Esophagus muscularis mucosa (tissue), 4 donors: ENCODE data around the gene GOSR1. TPM values are rescaled to one million over a fixed set of nuclear protein-coding genes. Genes with fewer than 3 reads are reported as not detected.
A peak's percentile ranks its signal among the peaks of the same experiment; 100 is the strongest.
"Not testable (repeated sequence)": the region's sequence is repeated elsewhere in the genome, so short reads cannot be mapped to it uniquely, and the experiment has no call there.

ENCODE experiments used
- DNase-seq: peaks from one replicate; pipeline ENCODE4 v3.0.0-alpha.2; 2017; ENCODE audit errors: extremely low spot score
- H3K27ac ChIP-seq, 4 donors: fragments of 200-600 bp; sonication (generic); replicated peaks in 1 of 4; 1 replicate in 3 of 4; 2 replicates in 1 of 4; pipeline ENCODE4 v1.5.1; 2016 to 2019; ENCODE audit warnings: mild to moderate bottlenecking in 1 of 4
- H3K27me3 ChIP-seq, 4 donors: fragments of 200-600 bp; sonication (generic); one replicate each; pipeline versions ENCODE4 v1.5.1 to v1.6.0; 2016 to 2019
- H3K36me3 ChIP-seq, 4 donors: fragments of 200-600 bp; sonication (generic); one replicate each; pipeline ENCODE4 v1.5.1; 2016 to 2019
- H3K4me1 ChIP-seq, 4 donors: fragments of 200-600 bp; sonication (generic); one replicate each; pipeline ENCODE4 v1.5.1; 2016 to 2019
- H3K4me3 ChIP-seq, 4 donors: fragments of 200-600 bp; sonication (generic); 1 replicate in 2 of 4; 2 replicates in 2 of 4; pipeline ENCODE4 v1.5.1; 2016 to 2019; ENCODE audit warnings: mild to moderate bottlenecking in 4 of 4, moderate library complexity in 1 of 4
- H3K9me3 ChIP-seq, 4 donors: fragments of 200-600 bp; sonication (generic); 1 replicate in 3 of 4; 2 replicates in 1 of 4; pipeline ENCODE4 v1.5.1; 2016 to 2019
- CTCF ChIP-seq, 3 experiments: fragments of 200-600 bp in 2 of 3; fragments of 450-650 bp in 1 of 3; sonication (generic) in 2 of 3; IDR thresholded peaks; one replicate each; pipeline ENCODE4 v1.5.1; 2017 to 2019; ENCODE audit warnings: antibody characterized with exemption in 3 of 3, mild to moderate bottlenecking in 2 of 3, moderate library complexity in 1 of 3
- EP300 ChIP-seq: sonication (generic); formaldehyde crosslinking; IDR thresholded peaks from one replicate; pipeline ENCODE4 v1.6.1; 2017; ENCODE audit warnings: antibody characterized with exemption
- POLR2A ChIP-seq: fragments of 450-650 bp; IDR thresholded peaks from one replicate; pipeline ENCODE4 v1.6.1; 2017; ENCODE audit warnings: antibody characterized with exemption, moderate library complexity, mild to moderate bottlenecking, low read depth
- POLR2AphosphoS5 ChIP-seq, 2 donors: sonication (generic); formaldehyde crosslinking; IDR thresholded peaks; one replicate each; pipeline ENCODE4 v1.6.1; 2017; ENCODE audit warnings: antibody characterized with exemption in 2 of 2
- WGBS: methylation state at CpG from one replicate; pipeline ENCODE4 v1.1.5; 2018; 5-methylcytosine and 5-hydroxymethylcytosine counted together
- intact Hi-C: fragments of 100-400 bp; cut with DNase I; formaldehyde crosslinking; loops from one replicate; pipeline ENCODE4 v1.15.1; 2023
- total RNA-seq, 4 donors: library from RNA; depleted of rRNA; stranded (reverse); fragments of >200 nt; gene quantifications; one replicate each; pipeline versions ENCODE4 v1.1.0 to v1.2.1, GENCODE V29; 2016

Gene GOSR1
- total RNA-seq, 4 donors from 2014 or later = 28.3 to 49.5 (median 34.2) TPM

DNA sequence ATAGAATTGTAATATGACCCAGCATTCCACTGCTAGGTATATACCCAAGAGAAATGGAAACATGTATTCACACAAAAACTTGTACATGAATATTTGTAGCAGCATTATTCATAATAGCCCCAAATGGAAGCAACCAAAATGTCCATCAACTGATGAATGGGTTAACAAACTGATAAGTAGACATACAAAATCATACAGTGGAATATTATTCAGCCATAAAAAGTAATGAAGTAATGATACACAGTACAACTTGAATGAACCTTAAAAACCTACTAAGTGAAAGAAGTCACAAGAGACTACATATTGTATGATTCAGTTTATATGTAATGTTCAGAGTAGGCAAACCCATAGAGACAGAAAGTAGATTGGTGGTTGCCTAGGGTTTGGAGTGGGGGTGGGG is 40.5 kb upstream of the GOSR1 start:
- TF ChIP-seq CTCF (IDR thresholded peaks at IDR 0.05) (no peak), EP300 (no peak), POLR2A (no peak), POLR2AphosphoS5 (IDR thresholded peaks at IDR 0.05) (no peak)
- Histone ChIP-seq H3K4me3 (no peak overlapping the region), H3K27me3 (no peaks in the 10 kb centered on the region), H3K4me1 (peaks cover 0 to 9% (median 4%) of the 10 kb centered on the region in 4 donors), H3K27ac (no peak overlapping the region), H3K36me3 (peaks cover 8 to 34% (median 20%) of the 10 kb centered on the region in 4 donors), H3K9me3 (no peaks in the 10 kb centered on the region)
- DNase-seq = no peak
- intact Hi-C loops = no loop called here

DNA sequence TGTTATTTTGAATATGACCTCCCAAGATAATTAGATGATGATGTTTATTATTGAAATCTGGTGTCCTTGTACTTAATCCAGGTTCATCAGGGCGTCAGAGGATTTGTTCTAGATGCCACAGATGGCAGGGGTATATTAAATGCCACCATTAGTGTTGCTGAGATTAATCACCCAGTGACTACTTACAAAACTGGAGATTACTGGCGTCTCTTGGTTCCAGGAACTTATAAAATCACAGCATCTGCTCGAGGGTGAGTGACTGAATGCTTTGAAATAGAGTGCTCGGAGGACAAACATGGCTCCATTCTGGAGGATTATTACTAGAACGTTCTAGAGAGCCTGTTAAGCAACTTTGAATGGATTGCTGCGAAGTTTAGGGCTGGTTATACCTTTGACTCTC is 33.5 kb upstream of the GOSR1 start:
- intact Hi-C loops = no loop called here
- Histone ChIP-seq H3K27ac (no peak overlapping the region), H3K4me1 (no peaks in the 10 kb centered on the region), H3K27me3 (no peaks in the 10 kb centered on the region), H3K4me3 (no peak overlapping the region), H3K36me3 (peaks cover 10 to 40% (median 20%) of the 10 kb centered on the region in 4 donors), H3K9me3 (no peaks in the 10 kb centered on the region)
- DNase-seq = no peak
- no peak for TF ChIP-seq POLR2AphosphoS5 (IDR thresholded peaks at IDR 0.05)
- no peak for TF ChIP-seq EP300
- no peak for TF ChIP-seq POLR2A
- TF ChIP-seq CTCF (IDR thresholded peaks at IDR 0.05) = no peak
- 87% methylated on average over 6 of the region's 6 CpGs for WGBS

- H3K4me3 ChIP-seq, DNase-seq, intact Hi-C loops, H3K27me3 ChIP-seq, H3K27ac ChIP-seq, H3K9me3 ChIP-seq: not testable (repeated sequence)
- H3K36me3 ChIP-seq = peaks cover 19 to 57% (median 35%) of the 10 kb centered on the region in 4 donors
- H3K4me1 ChIP-seq = peaks cover 0 to 15% (median 13%) of the 10 kb centered on the region in 4 donors
These were observed 30.6 kb upstream of the GOSR1 start for GRCh38 chr17:30446640-30447039.

GRCh38 chr17:30449480-30449879 is 27.7 kb upstream of the GOSR1 start:
- peaks cover 0 to 3% (median 0%) of the 10 kb centered on the region in 4 donors for H3K9me3 ChIP-seq
- peaks cover 19 to 65% (median 56%) of the 10 kb centered on the region in 4 donors for H3K36me3 ChIP-seq
- intact Hi-C loops = no loop called here
- TF ChIP-seq EP300 (no peak), POLR2A (no peak), POLR2AphosphoS5 (IDR thresholded peaks at IDR 0.05) (no peak), CTCF (IDR thresholded peaks at IDR 0.05) (no peak)
- H3K27me3 ChIP-seq = no peaks in the 10 kb centered on the region
- WGBS = 39% methylated on average over 4 of the region's 4 CpGs
- H3K4me3 ChIP-seq = no peak overlapping the region
- H3K4me1 ChIP-seq = peaks cover 0 to 15% (median 13%) of the 10 kb centered on the region in 4 donors
- H3K27ac ChIP-seq = peak overlapping the region in 1 of 4 donors; percentile 2
- DNase-seq = no peak

DNA sequence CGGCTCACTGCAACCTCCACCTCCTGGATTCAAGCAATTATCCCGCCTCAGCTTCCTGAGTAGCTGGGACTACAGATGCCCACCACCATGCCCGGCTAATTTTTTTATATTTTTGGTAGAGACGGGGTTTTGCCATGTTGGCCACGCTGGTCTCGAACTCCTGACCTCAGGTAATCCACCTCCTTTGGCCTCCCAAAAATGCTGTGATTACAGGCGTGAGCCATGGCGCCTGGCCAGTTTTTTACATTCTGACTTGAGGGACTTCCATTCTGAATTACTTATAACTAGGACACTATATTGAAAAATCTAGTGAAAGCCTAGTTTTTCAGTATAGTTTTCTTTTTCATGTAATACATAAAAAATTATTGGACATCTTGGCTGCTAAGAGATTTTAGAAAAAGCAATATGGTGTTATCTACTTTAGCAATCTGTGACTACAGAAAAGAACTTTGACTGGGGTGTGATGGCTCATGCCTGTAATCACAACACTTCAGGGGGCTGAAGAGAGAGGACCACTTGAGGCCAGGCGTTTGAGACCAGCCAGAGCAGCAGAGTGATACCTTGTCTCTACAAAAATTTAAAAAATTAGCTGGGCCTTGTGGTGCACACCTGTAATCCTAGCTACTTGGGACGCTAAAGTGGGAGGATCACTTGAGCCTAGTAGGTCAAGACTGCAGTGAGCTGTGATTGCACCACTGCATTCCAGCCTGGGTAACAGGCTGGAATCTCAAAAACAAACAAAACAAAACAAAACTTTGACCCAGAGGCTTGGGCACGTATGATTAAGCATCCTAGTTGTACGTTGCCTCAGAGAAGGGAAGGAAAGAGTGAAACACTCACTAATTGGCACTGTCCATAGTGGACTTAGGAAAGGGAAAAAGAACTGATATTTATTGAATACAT is 26.8 kb upstream of the GOSR1 start:
- Histone ChIP-seq H3K4me3 (no peak overlapping the region), H3K36me3 (peaks cover 19 to 63% (median 54%) of the 10 kb centered on the region in 4 donors), H3K4me1 (peaks cover 0 to 15% (median 13%) of the 10 kb centered on the region in 4 donors), H3K27ac (peak overlapping the region in 1 of 4 donors; percentile 2), H3K27me3 (no peaks in the 10 kb centered on the region), H3K9me3 (peaks cover 0 to 3% (median 0%) of the 10 kb centered on the region in 4 donors)
- WGBS = 90% methylated on average over 12 of the region's 12 CpGs
- TF ChIP-seq EP300 = no peak
- no peak for TF ChIP-seq CTCF (IDR thresholded peaks at IDR 0.05)
- TF ChIP-seq POLR2A = no peak
- TF ChIP-seq POLR2AphosphoS5 (IDR thresholded peaks at IDR 0.05) = no peak
- intact Hi-C loops = no loop called here
- DNase-seq = no peak
